ENCODE data around the gene MEGF11.

Gene MEGF11

GRCh38 chr15:66070220-66070934 is 183.2 kb downstream of the MEGF11 start:
- H3K27me3 ChIP-seq (ENCODE audit: control insufficient read depth, insufficient read depth, low read length, poor library complexity, severe bottlenecking): no peaks in the 10 kb centered on the region
- H3K27ac ChIP-seq (ENCODE audit: insufficient read depth, low read depth, low read length, poor library complexity, severe bottlenecking): no peak overlapping the region
- no peaks in the 10 kb centered on the region for H3K9me3 ChIP-seq (ENCODE audit: control insufficient read depth, low read length)
- H3K4me1 ChIP-seq (ENCODE audit: control insufficient read depth, insufficient read depth, low read length): peaks cover 15% of the 10 kb centered on the region
- 93 to 94% methylated on average over 7 of the region's 7 CpGs for WGBS, 2 experiments
- H3K36me3 ChIP-seq (ENCODE audit: control insufficient read depth, insufficient read depth, low read length): no peaks in the 10 kb centered on the region
- H3K4me3 ChIP-seq (ENCODE audit: insufficient read depth, low read depth, low read length): no peak overlapping the region

- Histone ChIP-seq H3K27me3 (ENCODE audit: control insufficient read depth, insufficient read depth, low read length, poor library complexity, severe bottlenecking) (no peaks in the 10 kb centered on the region), H3K4me3 (ENCODE audit: insufficient read depth, low read depth, low read length) (no peak overlapping the region), H3K9me3 (ENCODE audit: control insufficient read depth, low read length) (no peaks in the 10 kb centered on the region), H3K4me1 (ENCODE audit: control insufficient read depth, insufficient read depth, low read length) (peaks cover 19% of the 10 kb centered on the region), H3K27ac (ENCODE audit: insufficient read depth, low read depth, low read length, poor library complexity, severe bottlenecking) (no peak overlapping the region), H3K36me3 (ENCODE audit: control insufficient read depth, insufficient read depth, low read length) (no peaks in the 10 kb centered on the region)
- 63 to 66% methylated on average over 2 of the region's 2 CpGs for WGBS, 2 experiments
Observed at GRCh38 chr15:66069751-66070150, 183.8 kb downstream of the MEGF11 start.

- H3K4me3 ChIP-seq (ENCODE audit: insufficient read depth, low read depth, low read length): no peak overlapping the region
- H3K9me3 ChIP-seq (ENCODE audit: control insufficient read depth, low read length): no peaks in the 10 kb centered on the region
- no peak overlapping the region for H3K27ac ChIP-seq (ENCODE audit: insufficient read depth, low read depth, low read length, poor library complexity, severe bottlenecking)
- H3K4me1 ChIP-seq (ENCODE audit: control insufficient read depth, insufficient read depth, low read length): peaks cover 19% of the 10 kb centered on the region
- H3K27me3 ChIP-seq (ENCODE audit: control insufficient read depth, insufficient read depth, low read length, poor library complexity, severe bottlenecking): no peaks in the 10 kb centered on the region
- 85 to 100% methylated on average over 1 of the region's 1 CpG for WGBS, 2 experiments
- H3K36me3 ChIP-seq (ENCODE audit: control insufficient read depth, insufficient read depth, low read length): no peaks in the 10 kb centered on the region
Observed at GRCh38 chr15:66068801-66069200, 184.7 kb downstream of the MEGF11 start.

- H3K9me3 ChIP-seq (ENCODE audit: control insufficient read depth, low read length): no peaks in the 10 kb centered on the region
- H3K4me3 ChIP-seq (ENCODE audit: insufficient read depth, low read depth, low read length): no peak overlapping the region
- WGBS, 2 experiments: 13 to 14% methylated on average over 5 of the region's 5 CpGs
- no peak overlapping the region for H3K27ac ChIP-seq (ENCODE audit: insufficient read depth, low read depth, low read length, poor library complexity, severe bottlenecking)
- H3K36me3 ChIP-seq (ENCODE audit: control insufficient read depth, insufficient read depth, low read length): no peaks in the 10 kb centered on the region
- H3K4me1 ChIP-seq (ENCODE audit: control insufficient read depth, insufficient read depth, low read length): peaks cover 19% of the 10 kb centered on the region
- H3K27me3 ChIP-seq (ENCODE audit: control insufficient read depth, insufficient read depth, low read length, poor library complexity, severe bottlenecking): no peaks in the 10 kb centered on the region
Observed at GRCh38 chr15:66067687-66068086, 185.9 kb downstream of the MEGF11 start.

- no peak overlapping the region for H3K4me3 ChIP-seq (ENCODE audit: insufficient read depth, low read depth, low read length)
- no peaks in the 10 kb centered on the region for H3K9me3 ChIP-seq (ENCODE audit: control insufficient read depth, low read length)
- WGBS, 2 experiments: 84 to 86% methylated on average over 6 of the region's 6 CpGs
- peaks cover 19% of the 10 kb centered on the region for H3K4me1 ChIP-seq (ENCODE audit: control insufficient read depth, insufficient read depth, low read length)
- no peaks in the 10 kb centered on the region for H3K27me3 ChIP-seq (ENCODE audit: control insufficient read depth, insufficient read depth, low read length, poor library complexity, severe bottlenecking)
- H3K36me3 ChIP-seq (ENCODE audit: control insufficient read depth, insufficient read depth, low read length): no peaks in the 10 kb centered on the region
- no peak overlapping the region for H3K27ac ChIP-seq (ENCODE audit: insufficient read depth, low read depth, low read length, poor library complexity, severe bottlenecking)
Observed at GRCh38 chr15:66066481-66066880, 187.1 kb downstream of the MEGF11 start.

GRCh38 chr15:66066005-66066404 is 187.5 kb downstream of the MEGF11 start:
- Histone ChIP-seq H3K36me3 (ENCODE audit: control insufficient read depth, insufficient read depth, low read length) (no peaks in the 10 kb centered on the region), H3K9me3 (ENCODE audit: control insufficient read depth, low read length) (no peaks in the 10 kb centered on the region), H3K27me3 (ENCODE audit: control insufficient read depth, insufficient read depth, low read length, poor library complexity, severe bottlenecking) (no peaks in the 10 kb centered on the region), H3K4me3 (ENCODE audit: insufficient read depth, low read depth, low read length) (no peak overlapping the region), H3K27ac (ENCODE audit: insufficient read depth, low read depth, low read length, poor library complexity, severe bottlenecking) (no peak overlapping the region), H3K4me1 (ENCODE audit: control insufficient read depth, insufficient read depth, low read length) (peaks cover 19% of the 10 kb centered on the region)
- WGBS, 2 experiments: 62 to 63% methylated on average over 4 of the region's 4 CpGs

GRCh38 chr15:66065325-66065724 is 188.2 kb downstream of the MEGF11 start:
- no peaks in the 10 kb centered on the region for H3K36me3 ChIP-seq (ENCODE audit: control insufficient read depth, insufficient read depth, low read length)
- H3K27ac ChIP-seq (ENCODE audit: insufficient read depth, low read depth, low read length, poor library complexity, severe bottlenecking): no peak overlapping the region
- WGBS, 2 experiments: 58 to 59% methylated on average over 6 of the region's 6 CpGs
- H3K4me3 ChIP-seq (ENCODE audit: insufficient read depth, low read depth, low read length): no peak overlapping the region
- no peaks in the 10 kb centered on the region for H3K9me3 ChIP-seq (ENCODE audit: control insufficient read depth, low read length)
- H3K4me1 ChIP-seq (ENCODE audit: control insufficient read depth, insufficient read depth, low read length): peaks cover 19% of the 10 kb centered on the region
- H3K27me3 ChIP-seq (ENCODE audit: control insufficient read depth, insufficient read depth, low read length, poor library complexity, severe bottlenecking): no peaks in the 10 kb centered on the region

- H3K4me3 ChIP-seq (ENCODE audit: insufficient read depth, low read depth, low read length): no peak overlapping the region
- no peaks in the 10 kb centered on the region for H3K36me3 ChIP-seq (ENCODE audit: control insufficient read depth, insufficient read depth, low read length)
- no peaks in the 10 kb centered on the region for H3K27me3 ChIP-seq (ENCODE audit: control insufficient read depth, insufficient read depth, low read length, poor library complexity, severe bottlenecking)
- no peaks in the 10 kb centered on the region for H3K9me3 ChIP-seq (ENCODE audit: control insufficient read depth, low read length)
- no peak overlapping the region for H3K27ac ChIP-seq (ENCODE audit: insufficient read depth, low read depth, low read length, poor library complexity, severe bottlenecking)
- H3K4me1 ChIP-seq (ENCODE audit: control insufficient read depth, insufficient read depth, low read length): peaks cover 25% of the 10 kb centered on the region
Observed at GRCh38 chr15:66063147-66063546, 190.4 kb downstream of the MEGF11 start.

- no peak overlapping the region for H3K27ac ChIP-seq (ENCODE audit: insufficient read depth, low read depth, low read length, poor library complexity, severe bottlenecking)
- H3K27me3 ChIP-seq (ENCODE audit: control insufficient read depth, insufficient read depth, low read length, poor library complexity, severe bottlenecking): no peaks in the 10 kb centered on the region
- peaks cover 15% of the 10 kb centered on the region for H3K4me1 ChIP-seq (ENCODE audit: control insufficient read depth, insufficient read depth, low read length)
- no peak overlapping the region for H3K4me3 ChIP-seq (ENCODE audit: insufficient read depth, low read depth, low read length)
- H3K9me3 ChIP-seq (ENCODE audit: control insufficient read depth, low read length): no peaks in the 10 kb centered on the region
- 50 to 62% methylated on average over 7 of the region's 7 CpGs for WGBS, 2 experiments
- no peaks in the 10 kb centered on the region for H3K36me3 ChIP-seq (ENCODE audit: control insufficient read depth, insufficient read depth, low read length)
Observed at GRCh38 chr15:66057089-66057488, 196.5 kb downstream of the MEGF11 start.

GRCh38 chr15:66053991-66054390 is 199.6 kb downstream of the MEGF11 start:
- Histone ChIP-seq H3K4me3 (ENCODE audit: insufficient read depth, low read depth, low read length) (no peak overlapping the region), H3K27ac (ENCODE audit: insufficient read depth, low read depth, low read length, poor library complexity, severe bottlenecking) (no peak overlapping the region), H3K9me3 (ENCODE audit: control insufficient read depth, low read length) (no peaks in the 10 kb centered on the region), H3K27me3 (ENCODE audit: control insufficient read depth, insufficient read depth, low read length, poor library complexity, severe bottlenecking) (no peaks in the 10 kb centered on the region), H3K36me3 (ENCODE audit: control insufficient read depth, insufficient read depth, low read length) (no peaks in the 10 kb centered on the region), H3K4me1 (ENCODE audit: control insufficient read depth, insufficient read depth, low read length) (peaks cover 21% of the 10 kb centered on the region)
- 90 to 94% methylated on average over 3 of the region's 3 CpGs for WGBS, 2 experiments

GRCh38 chr15:66051833-66052232 is 201.7 kb downstream of the MEGF11 start:
- Histone ChIP-seq H3K9me3 (ENCODE audit: control insufficient read depth, low read length) (no peaks in the 10 kb centered on the region), H3K4me1 (ENCODE audit: control insufficient read depth, insufficient read depth, low read length) (peaks cover 19% of the 10 kb centered on the region), H3K27me3 (ENCODE audit: control insufficient read depth, insufficient read depth, low read length, poor library complexity, severe bottlenecking) (no peaks in the 10 kb centered on the region), H3K27ac (ENCODE audit: insufficient read depth, low read depth, low read length, poor library complexity, severe bottlenecking) (no peak overlapping the region), H3K36me3 (ENCODE audit: control insufficient read depth, insufficient read depth, low read length) (no peaks in the 10 kb centered on the region), H3K4me3 (ENCODE audit: insufficient read depth, low read depth, low read length) (no peak overlapping the region)
- WGBS, 2 experiments: 93 to 96% methylated on average over 7 of the region's 7 CpGs
